ENCODE results near the gene CSNK1G1.

Gene CSNK1G1

GRCh38 chr15:64153480-64154367, 202.2 kb downstream of the CSNK1G1 start:
- peak; percentile 94 for DNase-seq (ENCODE audit: low read depth)

GRCh38 chr15:64152507-64153387, 203.2 kb downstream of the CSNK1G1 start:
- DNase-seq (ENCODE audit: low read depth) = no peak

GRCh38 chr15:64151727-64152506, 204.1 kb downstream of the CSNK1G1 start, which contains the start of gene SNX22:
TSS of gene SNX22 (plus strand) at chr15:64151731. CDS start at chr15:64151776, 45 bp downstream.
- no peak for DNase-seq (ENCODE audit: low read depth)

- DNase-seq (ENCODE audit: low read depth) = no peak
Observed at GRCh38 chr15:64149893-64150578, 205.9 kb downstream of the CSNK1G1 start.

- DNase-seq (ENCODE audit: low read depth) = no peak
Observed at GRCh38 chr15:64149424-64149823, 206.5 kb downstream of the CSNK1G1 start.

- DNase-seq (ENCODE audit: low read depth) = no peak
Observed at GRCh38 chr15:64148581-64148980, 207.4 kb downstream of the CSNK1G1 start.

GRCh38 chr15:64148168-64148567, 207.8 kb downstream of the CSNK1G1 start:
- DNase-seq (ENCODE audit: low read depth) = no peak

GRCh38 chr15:64146885-64147681, 208.9 kb downstream of the CSNK1G1 start:
- DNase-seq (ENCODE audit: low read depth) = no peak

GRCh38 chr15:64146520-64146884, 209.5 kb downstream of the CSNK1G1 start:
- no peak for DNase-seq (ENCODE audit: low read depth)

- DNase-seq (ENCODE audit: low read depth) = no peak
Observed at GRCh38 chr15:64146041-64146440, 209.9 kb downstream of the CSNK1G1 start.

- DNase-seq (ENCODE audit: low read depth) = no peak
Observed at GRCh38 chr15:64144565-64145281, 211.2 kb downstream of the CSNK1G1 start.

- DNase-seq (ENCODE audit: low read depth) = no peak
Observed at GRCh38 chr15:64144192-64144564, 211.8 kb downstream of the CSNK1G1 start.

- no peak for DNase-seq (ENCODE audit: low read depth)
Observed at GRCh38 chr15:64143276-64143675, 212.7 kb downstream of the CSNK1G1 start.

- no peak for DNase-seq (ENCODE audit: low read depth)
Observed at GRCh38 chr15:64141798-64142512, 214.0 kb downstream of the CSNK1G1 start.

- no peak for DNase-seq (ENCODE audit: low read depth)
Observed at GRCh38 chr15:64138331-64138941, 217.5 kb downstream of the CSNK1G1 start.

GRCh38 chr15:64137226-64137833, 218.6 kb downstream of the CSNK1G1 start:
- DNase-seq (ENCODE audit: low read depth) = no peak

- DNase-seq (ENCODE audit: low read depth) = no peak
Observed at GRCh38 chr15:64136347-64136746, 219.6 kb downstream of the CSNK1G1 start.

GRCh38 chr15:64134345-64134829, 221.6 kb downstream of the CSNK1G1 start:
- DNase-seq (ENCODE audit: low read depth) = no peak

Data from stimulated activated CD8-positive, alpha-beta memory T cell treated with anti-CD3 and anti-CD28 coated beads, Interleukin-15, amount 100 ng/mL, for 24 hours (primary cell).